SK-N-SH treated with all-trans-retinoic acid at 6 μM for 48 hours (cell line): ENCODE measurements around the gene MYLK4.

Source experiments
- OSR1 ChIP-seq: fragments of 250-450 bp; sonication (Bioruptor Pico); IDR thresholded peaks from 2 replicates; pipeline ENCODE4 v1.8.0; 2022; ENCODE audit warnings: moderate library complexity, mild to moderate bottlenecking, inconsistent platforms
- RARB ChIP-seq: fragments of 250-450 bp; sonication (Bioruptor Pico); IDR thresholded peaks from 2 replicates; pipeline ENCODE4 v1.8.0; 2021; ENCODE audit warnings: mild to moderate bottlenecking, moderate library complexity
- ZFP3 ChIP-seq: fragments of 250-450 bp; sonication (Bioruptor Pico); IDR thresholded peaks from 2 replicates; pipeline ENCODE4 v1.5.0; 2020; ENCODE audit warnings: mild to moderate bottlenecking, moderate library complexity
- ZNF8 ChIP-seq: fragments of 450-650 bp; formaldehyde crosslinking; IDR thresholded peaks from 2 replicates; pipeline ENCODE4 v1.5.0; 2020; ENCODE audit warnings: mild to moderate bottlenecking, moderate library complexity

- no peak for TF ChIP-seq RARB (CRISPR knock-in tag)
- TF ChIP-seq ZNF8 (CRISPR knock-in tag), result no peak
- TF ChIP-seq ZFP3 (CRISPR knock-in tag), result no peak
- TF ChIP-seq OSR1 (CRISPR knock-in tag), result no peak
These were observed 66.5 kb downstream of the MYLK4 start for GRCh38 chr6:2684103-2684749.
